K562 (cell line): ENCODE results near the gene AP2S1. TPM values are rescaled to one million over a fixed set of nuclear protein-coding genes. Genes with fewer than 3 reads are reported as not detected.

ENCODE experiments used
- ARID1B ChIP-seq: fragments of 450-650 bp; IDR thresholded peaks from 2 replicates; pipeline ENCODE4 v1.6.1; 2016; ENCODE audit warnings: antibody characterized with exemption, mild to moderate bottlenecking, inconsistent platforms
- CHD1 ChIP-seq: fragments of 200-600 bp; sonication (generic); IDR thresholded peaks from one replicate; pipeline ENCODE4 v1.6.1; 2012; ENCODE audit warnings: mild to moderate bottlenecking, moderate library complexity, low read length, inconsistent platforms
- CREB1 ChIP-seq, 2 experiments: sonication (generic) in 1 of 2; formaldehyde crosslinking in 1 of 2; IDR thresholded peaks; 2 replicates each; pipeline versions ENCODE4 v1.6.1 to v1.8.0; 2012 to 2022; ENCODE audit warnings: inconsistent platforms in 1 of 2, mild to moderate bottlenecking in 1 of 2, missing genetic modification reagents in 1 of 2, moderate library complexity in 1 of 2
- GABPA ChIP-seq: fragments of 200-800 bp; sonication (Bioruptor generic); conservative IDR thresholded peaks from 2 replicates; pipeline ENCODE4 v1.6.1; 2016; ENCODE audit warnings: low read depth, missing genetic modification characterization, missing compliant biosample characterization
- LEF1 ChIP-seq: fragments of 450-650 bp; IDR thresholded peaks from 2 replicates; pipeline ENCODE4 v1.6.1; 2016; ENCODE audit warnings: mild to moderate bottlenecking
- MAFG ChIP-seq: fragments of 450-650 bp; conservative IDR thresholded peaks from 2 replicates; pipeline ENCODE4 v1.6.1; 2016; ENCODE audit warnings: missing genetic modification characterization, missing compliant biosample characterization
- NFATC3 ChIP-seq: fragments of 450-650 bp; IDR thresholded peaks from 2 replicates; pipeline ENCODE4 v1.6.1; 2017; ENCODE audit warnings: mild to moderate bottlenecking
- SAP30 ChIP-seq: fragments of 200-600 bp; sonication (generic); IDR thresholded peaks from 2 replicates; pipeline ENCODE4 v1.6.1; 2012; ENCODE audit warnings: borderline replicate concordance, low read depth, mild to moderate bottlenecking, moderate library complexity, low read length, control low read depth, inconsistent platforms; ENCODE audit not compliant: insufficient read depth, poor library complexity, severe bottlenecking
- SIX5 ChIP-seq, 2 experiments: IDR thresholded peaks; 2 replicates each; pipeline ENCODE4 v1.6.1; 2011; ENCODE audit warnings: low read length in 2 of 2, borderline replicate concordance in 1 of 2, low read depth in 1 of 2, mild to moderate bottlenecking in 1 of 2, moderate library complexity in 1 of 2; ENCODE audit not compliant: insufficient read depth in 1 of 2
- U2AF1 ChIP-seq: fragments of 200-400 bp; formaldehyde crosslinking; optimal IDR thresholded peaks from 2 replicates; pipeline ENCODE3; 2017; ENCODE audit warnings: mild to moderate bottlenecking, low read depth, low read length, moderate library complexity
- ZEB2 ChIP-seq: fragments of 450-650 bp; IDR thresholded peaks from 2 replicates; pipeline ENCODE4 v1.6.1; 2016
- ZNF347 ChIP-seq: fragments of 450-650 bp; formaldehyde crosslinking; IDR thresholded peaks from 2 replicates; pipeline ENCODE4 v1.4.0; 2020; ENCODE audit warnings: low read depth, mild to moderate bottlenecking, moderate library complexity
- polyA plus RNA-seq, 8 experiments: library from polyadenylated mRNA; depleted of rRNA in 4 of 8; stranded (reverse) in 5 of 8; unstranded in 3 of 8; fragments of >200 nt; fragmentation: Nextera tagmentation in 2 of 8; fragmentation: Illumina TruSeq in 1 of 8; extraction: Ambion mirVana in 2 of 8; extraction: Trizol in 1 of 8; gene quantifications; 2 replicates each; pipeline versions ENCODE4 v1.2.1 to v1.2.3, GENCODE V29; 2011 to 2014; ENCODE audit warnings: inconsistent platforms in 1 of 8, missing spikeins in 1 of 8
- total RNA-seq, 7 experiments: library from RNA; depleted of rRNA in 6 of 7; stranded (reverse); fragments of >200 nt in 6 of 7; fragmentation: Illumina TruSeq in 2 of 7; extraction: Trizol in 2 of 7; gene quantifications; 2 replicates each; pipeline versions ENCODE4 v1.2.1 to v1.2.3, GENCODE V29; 2011 to 2021; ENCODE audit warnings: low replicate concordance in 1 of 7
- TF ChIP-seq, protein P1 (sequence below), 2 experiments: fragments of 450-650 bp; IDR thresholded peaks; 2 replicates each; pipeline ENCODE4 v1.6.1; 2018; ENCODE audit warnings: mild to moderate bottlenecking in 2 of 2, low read depth in 1 of 2; ENCODE audit not compliant: partially characterized antibody in 2 of 2
- TF ChIP-seq, protein P2 (sequence below): fragments of 450-650 bp; IDR thresholded peaks from 2 replicates; pipeline ENCODE4 v1.6.1; 2016; ENCODE audit warnings: mild to moderate bottlenecking
- TF ChIP-seq, protein P3 (sequence below): fragments of 450-650 bp; IDR thresholded peaks from 2 replicates; pipeline ENCODE4 v1.6.1; 2016; ENCODE audit warnings: borderline replicate concordance

AP2S1 gene
- total and polyA plus RNA-seq, 9 of the 15 experiments (the other 6 are each of a cell fraction or from before 2014, with no cell fraction given): 32.4 to 294 (median 136) TPM

DNA sequence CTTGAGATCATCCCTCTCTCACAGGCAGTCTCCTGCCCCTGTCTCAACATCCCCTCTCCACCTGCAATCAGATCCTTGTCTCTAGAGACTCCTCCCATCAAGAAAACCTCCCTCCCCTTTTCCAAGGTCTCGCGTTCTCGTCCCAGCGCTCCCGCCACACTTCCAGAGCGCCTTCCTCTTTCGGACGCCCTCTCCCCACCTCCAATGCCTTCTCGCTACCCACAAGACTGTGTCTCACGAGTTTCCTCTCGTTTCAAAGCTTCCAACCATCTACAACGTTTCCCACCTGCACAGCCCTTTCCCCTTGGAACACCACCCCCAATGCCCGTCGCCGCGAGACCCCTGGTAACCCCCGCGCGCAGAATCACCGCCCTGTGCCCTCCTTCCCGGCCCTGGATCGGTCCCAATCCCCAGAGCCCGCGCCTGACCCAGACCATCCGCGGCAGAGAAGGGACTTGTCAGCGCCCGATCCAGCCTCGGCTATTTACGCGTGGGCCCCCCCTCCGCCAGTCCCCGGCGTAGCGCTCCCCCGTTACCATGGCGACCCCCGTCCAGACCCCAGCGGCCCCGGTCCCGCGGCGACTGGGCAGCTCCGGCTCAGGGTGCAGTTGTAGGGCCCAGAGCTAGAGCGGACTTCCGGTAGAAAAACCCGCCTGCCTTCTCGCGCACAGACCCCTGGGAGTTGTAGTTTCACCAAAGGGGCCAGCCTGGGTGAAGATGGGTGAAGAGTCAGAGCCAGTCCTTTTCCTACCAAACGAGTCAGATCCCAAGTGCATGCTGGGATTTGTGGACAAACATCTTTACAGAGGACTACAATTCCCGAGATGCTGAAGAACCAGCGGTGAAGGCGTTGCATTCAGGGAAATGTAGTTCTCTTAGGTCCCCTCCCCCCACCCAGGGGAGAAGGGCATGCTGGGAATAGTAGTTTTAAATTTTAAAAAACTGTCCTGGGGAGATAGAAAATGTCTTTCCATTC is at the start of gene AP2S1 (continued):
- no peak for TF ChIP-seq CHD1
- TF ChIP-seq U2AF1: no peak
- peak; percentile 36 for TF ChIP-seq SAP30
- TF ChIP-seq LEF1: no peak
- no peak for TF ChIP-seq NFATC3
- TF ChIP-seq ZNF347 (CRISPR knock-in tag): no peak
- TF ChIP-seq CREB1 (IDR thresholded peaks at IDR 0.05): peak; percentile 65
- no peak; the same call in none of the 2 replicates for TF ChIP-seq CREB1 (CRISPR knock-in tag; IDR thresholded peaks at IDR 0.05)
- TF ChIP-seq, protein P1, sequence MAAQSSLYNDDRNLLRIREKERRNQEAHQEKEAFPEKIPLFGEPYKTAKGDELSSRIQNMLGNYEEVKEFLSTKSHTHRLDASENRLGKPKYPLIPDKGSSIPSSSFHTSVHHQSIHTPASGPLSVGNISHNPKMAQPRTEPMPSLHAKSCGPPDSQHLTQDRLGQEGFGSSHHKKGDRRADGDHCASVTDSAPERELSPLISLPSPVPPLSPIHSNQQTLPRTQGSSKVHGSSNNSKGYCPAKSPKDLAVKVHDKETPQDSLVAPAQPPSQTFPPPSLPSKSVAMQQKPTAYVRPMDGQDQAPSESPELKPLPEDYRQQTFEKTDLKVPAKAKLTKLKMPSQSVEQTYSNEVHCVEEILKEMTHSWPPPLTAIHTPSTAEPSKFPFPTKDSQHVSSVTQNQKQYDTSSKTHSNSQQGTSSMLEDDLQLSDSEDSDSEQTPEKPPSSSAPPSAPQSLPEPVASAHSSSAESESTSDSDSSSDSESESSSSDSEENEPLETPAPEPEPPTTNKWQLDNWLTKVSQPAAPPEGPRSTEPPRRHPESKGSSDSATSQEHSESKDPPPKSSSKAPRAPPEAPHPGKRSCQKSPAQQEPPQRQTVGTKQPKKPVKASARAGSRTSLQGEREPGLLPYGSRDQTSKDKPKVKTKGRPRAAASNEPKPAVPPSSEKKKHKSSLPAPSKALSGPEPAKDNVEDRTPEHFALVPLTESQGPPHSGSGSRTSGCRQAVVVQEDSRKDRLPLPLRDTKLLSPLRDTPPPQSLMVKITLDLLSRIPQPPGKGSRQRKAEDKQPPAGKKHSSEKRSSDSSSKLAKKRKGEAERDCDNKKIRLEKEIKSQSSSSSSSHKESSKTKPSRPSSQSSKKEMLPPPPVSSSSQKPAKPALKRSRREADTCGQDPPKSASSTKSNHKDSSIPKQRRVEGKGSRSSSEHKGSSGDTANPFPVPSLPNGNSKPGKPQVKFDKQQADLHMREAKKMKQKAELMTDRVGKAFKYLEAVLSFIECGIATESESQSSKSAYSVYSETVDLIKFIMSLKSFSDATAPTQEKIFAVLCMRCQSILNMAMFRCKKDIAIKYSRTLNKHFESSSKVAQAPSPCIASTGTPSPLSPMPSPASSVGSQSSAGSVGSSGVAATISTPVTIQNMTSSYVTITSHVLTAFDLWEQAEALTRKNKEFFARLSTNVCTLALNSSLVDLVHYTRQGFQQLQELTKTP (IDR thresholded peaks at IDR 0.05; ENCODE audit: low read depth in 1 of 2, partially characterized antibody in 2 of 2): peak; percentile 89 to 100
- TF ChIP-seq ZEB2: no peak; the same call in 1 of the 2 replicates
- peak; percentile 100 for TF ChIP-seq SIX5 (IDR thresholded peaks at IDR 0.05; ENCODE audit: borderline replicate concordance in 1 of 2, insufficient read depth in 1 of 2, low read depth in 1 of 2, low read length in 2 of 2)
- TF ChIP-seq, protein P2, sequence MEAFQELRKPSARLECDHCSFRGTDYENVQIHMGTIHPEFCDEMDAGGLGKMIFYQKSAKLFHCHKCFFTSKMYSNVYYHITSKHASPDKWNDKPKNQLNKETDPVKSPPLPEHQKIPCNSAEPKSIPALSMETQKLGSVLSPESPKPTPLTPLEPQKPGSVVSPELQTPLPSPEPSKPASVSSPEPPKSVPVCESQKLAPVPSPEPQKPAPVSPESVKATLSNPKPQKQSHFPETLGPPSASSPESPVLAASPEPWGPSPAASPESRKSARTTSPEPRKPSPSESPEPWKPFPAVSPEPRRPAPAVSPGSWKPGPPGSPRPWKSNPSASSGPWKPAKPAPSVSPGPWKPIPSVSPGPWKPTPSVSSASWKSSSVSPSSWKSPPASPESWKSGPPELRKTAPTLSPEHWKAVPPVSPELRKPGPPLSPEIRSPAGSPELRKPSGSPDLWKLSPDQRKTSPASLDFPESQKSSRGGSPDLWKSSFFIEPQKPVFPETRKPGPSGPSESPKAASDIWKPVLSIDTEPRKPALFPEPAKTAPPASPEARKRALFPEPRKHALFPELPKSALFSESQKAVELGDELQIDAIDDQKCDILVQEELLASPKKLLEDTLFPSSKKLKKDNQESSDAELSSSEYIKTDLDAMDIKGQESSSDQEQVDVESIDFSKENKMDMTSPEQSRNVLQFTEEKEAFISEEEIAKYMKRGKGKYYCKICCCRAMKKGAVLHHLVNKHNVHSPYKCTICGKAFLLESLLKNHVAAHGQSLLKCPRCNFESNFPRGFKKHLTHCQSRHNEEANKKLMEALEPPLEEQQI: no peak
- TF ChIP-seq GABPA (tag): peak; percentile 97
- no peak for TF ChIP-seq MAFG
- TF ChIP-seq ARID1B: no peak; the same call in 1 of the 2 replicates
- TF ChIP-seq, protein P3, sequence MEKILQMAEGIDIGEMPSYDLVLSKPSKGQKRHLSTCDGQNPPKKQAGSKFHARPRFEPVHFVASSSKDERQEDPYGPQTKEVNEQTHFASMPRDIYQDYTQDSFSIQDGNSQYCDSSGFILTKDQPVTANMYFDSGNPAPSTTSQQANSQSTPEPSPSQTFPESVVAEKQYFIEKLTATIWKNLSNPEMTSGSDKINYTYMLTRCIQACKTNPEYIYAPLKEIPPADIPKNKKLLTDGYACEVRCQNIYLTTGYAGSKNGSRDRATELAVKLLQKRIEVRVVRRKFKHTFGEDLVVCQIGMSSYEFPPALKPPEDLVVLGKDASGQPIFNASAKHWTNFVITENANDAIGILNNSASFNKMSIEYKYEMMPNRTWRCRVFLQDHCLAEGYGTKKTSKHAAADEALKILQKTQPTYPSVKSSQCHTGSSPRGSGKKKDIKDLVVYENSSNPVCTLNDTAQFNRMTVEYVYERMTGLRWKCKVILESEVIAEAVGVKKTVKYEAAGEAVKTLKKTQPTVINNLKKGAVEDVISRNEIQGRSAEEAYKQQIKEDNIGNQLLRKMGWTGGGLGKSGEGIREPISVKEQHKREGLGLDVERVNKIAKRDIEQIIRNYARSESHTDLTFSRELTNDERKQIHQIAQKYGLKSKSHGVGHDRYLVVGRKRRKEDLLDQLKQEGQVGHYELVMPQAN: peak; percentile 89
